DOHH2 (cell line): ENCODE results near the gene CCDC39.
A peak's percentile ranks its signal among the peaks of the same experiment; 100 is the strongest.

Experiments used
- EZH2phosphoT487 ChIP-seq: fragments of 200-600 bp; sonication (generic); IDR thresholded peaks from 2 replicates; pipeline ENCODE4 v1.6.1; 2017; ENCODE audit warnings: borderline replicate concordance, mild to moderate bottlenecking, antibody characterized with exemption, low read length, moderate library complexity, mixed read lengths
- TF ChIP-seq, protein P1 (sequence below): fragments of 200-600 bp; sonication (generic); IDR thresholded peaks from one replicate; pipeline ENCODE4 v1.5.1; 2014; ENCODE audit warnings: antibody characterized with exemption, mild to moderate bottlenecking, low read depth, low read length; ENCODE audit not compliant: poor library complexity, severe bottlenecking

DNA sequence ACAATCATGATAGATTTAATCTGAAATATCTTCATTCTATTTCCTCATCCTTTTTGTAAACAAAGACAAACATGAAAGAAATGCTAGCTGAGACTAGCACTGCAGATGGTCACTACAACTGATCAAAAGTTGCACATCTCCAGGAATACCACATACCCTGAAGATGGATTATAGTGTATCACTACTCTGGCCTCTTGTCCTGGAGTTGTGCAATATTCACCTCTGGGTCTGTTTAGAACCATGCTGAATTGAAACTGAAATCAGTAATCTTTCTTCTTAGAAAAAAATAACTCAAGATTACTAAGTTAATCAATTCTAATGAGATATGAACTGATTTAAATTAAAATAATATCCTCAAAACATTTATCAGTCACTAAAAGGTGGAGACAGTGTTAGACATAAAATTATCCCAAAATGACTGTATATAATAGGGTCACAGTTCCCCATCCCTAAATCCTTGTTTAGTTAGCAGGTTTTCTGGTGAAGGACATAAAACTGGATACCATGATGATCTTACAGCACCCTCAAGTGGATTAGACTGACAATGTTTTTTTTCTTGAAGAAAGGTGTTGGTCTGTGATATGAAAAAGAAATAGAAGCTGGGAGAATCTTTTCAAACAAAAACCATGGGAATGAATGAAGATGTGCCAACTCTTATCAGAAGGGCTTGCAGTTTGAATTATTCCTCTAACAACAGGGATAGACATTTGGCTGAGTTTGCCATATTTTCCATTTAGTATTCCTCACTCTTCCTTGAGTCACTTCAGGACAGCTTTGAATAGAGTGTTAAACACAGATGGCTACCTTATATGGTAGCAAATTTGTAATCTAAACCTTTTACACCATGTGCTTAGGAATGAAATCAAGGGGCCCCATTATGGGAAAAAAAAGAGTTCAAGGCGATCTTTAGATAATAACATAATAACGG is 84.4 kb downstream of the CCDC39 start:
- TF ChIP-seq, protein P1, sequence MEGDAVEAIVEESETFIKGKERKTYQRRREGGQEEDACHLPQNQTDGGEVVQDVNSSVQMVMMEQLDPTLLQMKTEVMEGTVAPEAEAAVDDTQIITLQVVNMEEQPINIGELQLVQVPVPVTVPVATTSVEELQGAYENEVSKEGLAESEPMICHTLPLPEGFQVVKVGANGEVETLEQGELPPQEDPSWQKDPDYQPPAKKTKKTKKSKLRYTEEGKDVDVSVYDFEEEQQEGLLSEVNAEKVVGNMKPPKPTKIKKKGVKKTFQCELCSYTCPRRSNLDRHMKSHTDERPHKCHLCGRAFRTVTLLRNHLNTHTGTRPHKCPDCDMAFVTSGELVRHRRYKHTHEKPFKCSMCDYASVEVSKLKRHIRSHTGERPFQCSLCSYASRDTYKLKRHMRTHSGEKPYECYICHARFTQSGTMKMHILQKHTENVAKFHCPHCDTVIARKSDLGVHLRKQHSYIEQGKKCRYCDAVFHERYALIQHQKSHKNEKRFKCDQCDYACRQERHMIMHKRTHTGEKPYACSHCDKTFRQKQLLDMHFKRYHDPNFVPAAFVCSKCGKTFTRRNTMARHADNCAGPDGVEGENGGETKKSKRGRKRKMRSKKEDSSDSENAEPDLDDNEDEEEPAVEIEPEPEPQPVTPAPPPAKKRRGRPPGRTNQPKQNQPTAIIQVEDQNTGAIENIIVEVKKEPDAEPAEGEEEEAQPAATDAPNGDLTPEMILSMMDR = peak; percentile 41
- TF ChIP-seq EZH2phosphoT487 = no peak
